ENCODE measurements around the gene HACE1.

The HACE1 gene

GRCh38 chr6:104730450-104730849 lies 129.3 kb downstream of the HACE1 start:
- DNase-seq = no peak

DNA sequence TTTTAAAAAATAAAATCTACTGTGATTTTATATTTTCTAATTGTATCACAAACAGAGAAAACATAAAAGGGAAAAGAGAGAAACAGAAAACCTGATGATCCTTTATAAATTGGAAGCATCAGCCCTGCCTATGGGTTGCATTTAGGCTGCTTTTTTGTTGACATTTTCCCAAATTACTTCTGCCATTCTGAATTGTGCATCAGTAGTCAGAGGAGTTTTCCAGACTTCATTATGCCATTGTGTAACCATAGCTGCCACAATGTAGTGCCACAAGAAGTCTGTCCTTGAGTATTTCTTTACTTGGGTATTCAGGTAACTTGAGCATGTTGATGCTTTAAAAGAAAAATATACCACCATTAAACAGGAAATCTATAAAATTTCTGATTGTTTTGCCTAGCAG lies 130.3 kb downstream of the HACE1 start:
- no peak for DNase-seq

GRCh38 chr6:104728448-104728847 lies 131.3 kb downstream of the HACE1 start:
- no peak for DNase-seq

GRCh38 chr6:104718672-104719071 lies 141.0 kb downstream of the HACE1 start:
- DNase-seq = no peak

DNA sequence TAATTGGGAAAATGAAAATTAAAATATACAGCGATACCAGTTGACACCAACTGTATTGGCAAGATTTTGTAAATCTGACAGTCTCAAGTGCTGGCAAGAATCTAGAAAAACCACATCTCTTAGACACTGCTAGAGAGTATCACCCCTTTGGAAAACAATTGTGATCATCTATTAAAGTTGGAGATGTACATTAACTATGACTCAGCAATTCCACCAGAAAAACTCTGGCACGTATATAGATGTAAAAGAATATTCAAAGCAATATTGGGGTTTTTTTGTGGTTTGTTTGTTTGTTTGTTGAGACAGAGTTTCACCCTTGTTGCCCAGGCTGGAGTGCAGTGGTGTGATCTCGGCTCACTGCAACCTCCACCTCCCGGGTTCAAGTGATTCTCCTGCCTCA lies 142.9 kb downstream of the HACE1 start:
- no peak for DNase-seq

DNA sequence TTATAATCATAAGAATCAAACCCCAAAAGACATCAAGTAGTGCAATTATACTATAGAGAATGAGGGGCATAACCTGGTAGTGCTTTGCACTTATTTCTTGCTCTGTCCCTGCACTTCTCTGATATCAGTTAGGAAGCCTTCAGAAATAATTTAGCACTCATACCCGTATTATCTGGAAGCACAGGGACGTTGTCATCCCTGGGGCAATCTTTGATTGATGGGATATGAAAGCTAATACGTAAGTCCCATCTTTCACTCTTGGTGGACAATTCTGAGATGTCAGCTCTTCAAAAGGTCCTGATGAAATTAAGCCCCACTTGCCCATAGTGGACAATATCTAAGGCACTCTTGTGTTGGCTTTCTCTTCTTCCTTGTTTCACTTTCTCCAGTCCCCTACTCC lies 144.9 kb downstream of the HACE1 start:
- no peak for DNase-seq

DNA sequence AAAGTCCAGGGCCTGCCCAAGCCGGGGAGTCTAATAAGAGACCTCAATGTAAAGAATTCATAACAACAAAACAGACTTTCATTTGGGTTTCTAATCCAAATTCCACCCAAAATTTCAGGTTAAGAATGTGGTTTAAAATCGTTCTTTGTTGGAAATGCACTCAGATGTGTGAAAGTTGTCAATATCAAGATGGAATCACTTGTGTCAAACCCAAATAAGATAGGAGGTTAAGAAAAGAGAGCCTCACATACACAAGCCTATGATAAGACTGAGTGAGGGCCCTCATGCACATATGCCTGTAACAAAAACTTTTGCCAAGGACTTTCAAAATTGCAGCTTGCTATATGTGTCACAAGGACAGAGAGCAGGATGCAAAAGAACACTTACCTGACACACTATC lies 145.7 kb downstream of the HACE1 start:
- DNase-seq = no peak

DNA sequence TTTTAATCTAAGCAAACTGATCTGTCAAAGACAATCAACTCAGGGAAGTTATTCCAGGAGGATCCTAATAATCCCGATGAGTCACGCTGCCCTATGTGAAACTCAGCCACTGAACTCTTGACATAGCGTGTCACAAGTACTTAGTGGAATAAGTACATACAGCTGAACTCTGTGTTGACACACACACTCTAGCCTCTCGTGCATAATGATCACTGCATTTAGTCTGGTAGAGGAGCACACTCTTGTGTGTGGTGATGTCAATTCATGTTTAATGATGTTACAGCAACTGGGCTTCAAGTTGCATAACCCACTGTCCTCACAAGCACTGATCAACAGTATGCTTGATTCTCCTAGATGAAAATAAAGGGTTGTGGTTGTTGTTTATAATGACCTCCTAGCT lies 148.3 kb downstream of the HACE1 start:
- DNase-seq = peak; percentile 92 to 93

GRCh38 chr6:104710543-104711335 lies 149.0 kb downstream of the HACE1 start:
- DNase-seq = peak; percentile 59 to 77

- DNase-seq = no peak
These were observed 153.7 kb downstream of the HACE1 start for GRCh38 chr6:104705916-104706442.

DNA sequence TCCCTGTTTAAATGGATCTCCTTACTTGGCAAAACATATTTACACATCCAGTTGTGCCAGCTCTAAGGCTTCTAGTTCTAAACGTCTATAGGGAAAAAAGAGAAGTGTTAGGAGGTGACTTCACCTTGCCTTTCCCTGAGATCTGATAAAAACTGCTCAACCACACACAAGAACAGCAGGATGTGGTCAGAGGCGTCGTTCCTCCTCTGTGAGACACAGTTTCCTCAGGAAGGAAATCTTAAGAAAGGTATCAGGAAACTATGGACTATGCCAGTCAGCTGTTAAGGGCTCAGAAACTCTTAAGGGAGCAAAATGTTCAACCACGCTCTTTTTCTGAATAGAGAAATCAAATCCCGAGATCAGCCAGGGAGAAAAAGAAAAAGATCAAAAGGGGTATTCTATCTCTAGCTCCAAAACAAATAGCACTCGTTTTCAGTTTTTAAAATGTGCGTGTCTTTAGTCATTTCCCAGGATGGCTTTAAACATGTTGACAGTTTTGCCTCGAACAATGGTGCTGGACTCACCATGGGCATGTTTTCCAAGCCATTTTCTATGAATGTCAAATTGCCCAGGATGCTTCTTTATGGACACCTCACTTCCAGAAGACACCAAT lies 154.5 kb downstream of the HACE1 start:
- DNase-seq = no peak

DNA sequence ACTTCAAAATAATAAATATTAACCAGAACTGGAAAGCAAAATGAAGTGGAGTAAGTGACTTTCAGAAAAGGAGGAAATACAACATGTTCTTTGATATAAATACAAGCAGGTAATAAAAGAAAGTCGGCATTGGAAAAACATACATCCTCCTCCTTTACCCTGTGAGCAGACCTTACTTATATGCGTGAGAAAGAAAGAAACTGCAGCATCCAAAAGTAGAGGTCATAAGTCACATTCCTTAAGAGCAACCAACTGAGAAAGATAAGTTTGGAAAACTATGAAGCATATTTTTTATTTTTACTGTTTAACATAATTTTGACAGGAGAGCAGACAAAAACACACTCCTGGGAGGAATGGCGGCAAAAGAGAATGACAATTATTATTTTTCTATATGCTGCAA lies 155.5 kb downstream of the HACE1 start:
- no peak for DNase-seq

- DNase-seq = no peak
These were observed 157.4 kb downstream of the HACE1 start for GRCh38 chr6:104702126-104702841.

- no peak for DNase-seq
These were observed 159.1 kb downstream of the HACE1 start for GRCh38 chr6:104700371-104701185.

DNA sequence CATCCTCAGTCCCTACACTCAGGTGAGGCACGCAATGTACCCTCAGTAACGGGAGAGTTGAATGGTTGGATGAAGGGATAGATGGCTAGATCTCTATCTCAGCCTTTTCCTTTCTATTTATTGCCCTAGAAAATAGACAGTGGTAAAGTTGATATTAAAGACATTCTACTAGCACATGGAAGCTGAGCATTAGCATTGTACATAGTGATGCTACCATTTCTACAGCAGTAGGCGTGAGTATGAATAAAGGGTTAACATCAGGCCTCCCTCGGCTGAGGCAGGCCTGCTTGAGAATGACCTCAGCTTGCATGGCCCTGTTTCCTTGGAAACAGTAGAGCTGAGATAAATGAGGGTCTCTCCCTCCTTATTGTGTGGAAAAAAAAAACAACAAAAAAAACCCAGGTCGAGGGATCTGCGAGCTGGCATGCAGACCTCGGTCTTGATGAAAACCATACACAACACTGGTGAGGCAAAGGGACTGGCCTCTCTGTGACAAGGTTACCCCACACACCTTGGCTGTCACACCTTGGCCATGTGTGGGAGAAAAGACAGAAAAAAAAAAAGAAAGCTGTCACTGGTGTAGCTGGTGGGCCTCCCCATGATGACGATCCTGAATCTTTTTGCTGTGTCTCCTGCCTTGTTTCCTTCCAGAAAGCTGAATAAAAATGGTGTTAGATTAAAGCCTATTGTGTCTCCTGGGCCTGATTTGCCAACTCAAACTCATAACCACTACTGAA lies 160.0 kb downstream of the HACE1 start:
- no peak for DNase-seq

- DNase-seq = no peak
These were observed 160.7 kb downstream of the HACE1 start for GRCh38 chr6:104698979-104699378.

DNA sequence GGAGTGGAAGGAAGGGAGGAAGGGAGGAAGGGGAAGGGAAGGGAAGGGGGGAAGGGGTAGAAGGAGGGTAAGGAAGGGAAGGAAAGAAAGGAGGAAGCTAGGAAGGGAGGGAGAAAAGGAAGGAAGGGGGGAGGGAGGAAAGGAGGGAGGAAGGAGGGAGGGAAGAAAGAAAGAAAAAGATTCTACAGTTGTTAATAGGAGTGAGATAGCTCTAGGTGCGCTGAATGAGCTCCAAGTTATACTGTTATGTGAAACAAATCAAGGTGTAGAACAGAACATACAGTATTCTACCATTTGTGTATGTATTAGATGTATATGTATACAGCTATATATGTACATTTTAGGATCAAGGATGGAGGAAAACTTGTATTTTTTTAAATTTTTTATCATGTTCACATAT lies 167.7 kb downstream of the HACE1 start:
- DNase-seq = no peak

GRCh38 chr6:104689551-104690205 lies 170.0 kb downstream of the HACE1 start:
- no peak for DNase-seq

DNA sequence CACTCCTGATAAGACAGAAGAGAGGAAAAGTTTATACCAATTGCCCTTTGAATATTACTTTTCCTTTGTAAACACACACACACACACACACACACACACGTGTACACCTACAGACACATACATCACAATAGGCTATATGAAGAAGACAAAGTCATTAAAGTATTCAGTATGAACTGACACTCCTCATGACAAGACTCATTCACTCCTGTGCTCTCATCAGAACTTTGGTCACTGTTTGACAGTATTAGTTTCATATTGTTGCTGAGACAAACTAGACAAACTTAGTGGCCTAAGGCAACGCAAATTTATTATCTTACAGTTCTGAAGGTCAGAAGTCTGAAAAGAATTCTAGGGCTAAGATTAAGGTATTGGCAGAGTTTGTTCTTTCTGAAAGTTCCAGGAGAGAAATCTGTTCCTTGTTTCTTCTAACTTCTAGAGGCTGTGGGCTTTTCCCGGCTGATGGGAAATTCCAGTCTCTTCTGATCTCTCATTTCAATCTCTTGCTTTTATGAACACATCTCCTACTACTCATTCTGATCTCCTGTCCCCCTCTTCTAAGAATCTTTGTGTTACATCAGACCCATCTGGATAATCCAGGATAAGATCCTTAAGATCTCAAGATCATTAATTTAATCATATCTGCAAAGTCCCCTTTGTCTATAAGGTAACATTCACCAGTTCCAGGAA lies 171.3 kb downstream of the HACE1 start:
- no peak for DNase-seq

DNA sequence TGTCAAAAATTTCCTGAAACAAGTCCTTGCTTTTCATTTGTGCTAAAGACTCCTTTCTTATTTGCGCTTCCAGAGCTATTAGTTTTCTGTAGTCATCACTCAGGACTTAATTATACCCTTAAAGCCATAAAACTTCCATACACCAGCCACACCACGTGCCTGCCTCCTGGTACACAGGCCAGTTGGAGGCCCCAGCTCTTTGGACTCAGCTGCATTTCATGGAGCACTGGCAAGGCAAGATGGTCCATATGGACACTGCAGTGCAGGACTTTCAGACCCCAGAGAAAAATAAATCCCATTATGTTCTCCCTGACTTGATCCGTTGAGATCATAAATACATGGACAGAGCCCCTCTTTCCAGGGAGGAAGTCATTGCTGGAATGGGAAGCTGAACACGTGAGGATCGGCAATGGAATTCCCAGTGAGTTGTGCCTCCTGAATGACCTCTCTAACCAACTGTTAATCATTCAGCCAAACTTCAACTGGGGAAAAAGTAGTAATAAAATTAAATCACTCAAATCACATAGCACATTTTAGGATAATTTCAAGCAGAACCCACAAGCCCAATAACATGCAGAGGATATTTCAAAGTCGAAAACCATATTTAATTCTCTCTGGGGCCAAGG lies 173.1 kb downstream of the HACE1 start:
- no peak for DNase-seq
